NCI-H524 treated with DMSO at 0.1 percent for 48 hours (cell line): Measurements from ENCODE around the gene RCC2.
"Not testable (repeated sequence)": the region's sequence is repeated elsewhere in the genome, so short reads cannot be mapped to it uniquely, and the experiment has no call there.

Source experiments
- DNase-seq: peaks from one replicate; lab custom pipeline; 2025; lab: John Stamatoyannopoulos, UW

Gene RCC2

GRCh38 chr1:17416389-17416788 lies 23.1 kb downstream of the RCC2 start:
- no peak for DNase-seq

DNA sequence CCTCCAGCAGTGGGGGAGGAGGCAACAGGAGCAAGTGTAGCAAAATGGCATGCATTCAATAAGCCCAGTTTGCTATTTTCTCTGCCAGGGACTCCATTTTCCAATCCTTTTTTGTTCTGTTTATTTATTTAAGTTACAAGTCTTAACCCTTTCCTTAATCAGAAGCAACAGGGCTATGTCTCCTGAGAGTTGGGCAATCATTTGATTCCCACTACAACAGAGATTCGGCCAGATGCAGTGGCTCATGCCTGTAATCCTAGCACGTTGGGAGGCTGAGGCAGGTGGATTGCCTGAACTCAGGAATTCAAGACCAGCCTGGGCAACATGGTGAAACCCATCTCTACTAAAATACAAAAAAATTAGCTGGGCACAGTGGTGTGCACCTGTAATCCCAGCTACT lies 25.5 kb downstream of the RCC2 start:
- DNase-seq, result no peak

DNA sequence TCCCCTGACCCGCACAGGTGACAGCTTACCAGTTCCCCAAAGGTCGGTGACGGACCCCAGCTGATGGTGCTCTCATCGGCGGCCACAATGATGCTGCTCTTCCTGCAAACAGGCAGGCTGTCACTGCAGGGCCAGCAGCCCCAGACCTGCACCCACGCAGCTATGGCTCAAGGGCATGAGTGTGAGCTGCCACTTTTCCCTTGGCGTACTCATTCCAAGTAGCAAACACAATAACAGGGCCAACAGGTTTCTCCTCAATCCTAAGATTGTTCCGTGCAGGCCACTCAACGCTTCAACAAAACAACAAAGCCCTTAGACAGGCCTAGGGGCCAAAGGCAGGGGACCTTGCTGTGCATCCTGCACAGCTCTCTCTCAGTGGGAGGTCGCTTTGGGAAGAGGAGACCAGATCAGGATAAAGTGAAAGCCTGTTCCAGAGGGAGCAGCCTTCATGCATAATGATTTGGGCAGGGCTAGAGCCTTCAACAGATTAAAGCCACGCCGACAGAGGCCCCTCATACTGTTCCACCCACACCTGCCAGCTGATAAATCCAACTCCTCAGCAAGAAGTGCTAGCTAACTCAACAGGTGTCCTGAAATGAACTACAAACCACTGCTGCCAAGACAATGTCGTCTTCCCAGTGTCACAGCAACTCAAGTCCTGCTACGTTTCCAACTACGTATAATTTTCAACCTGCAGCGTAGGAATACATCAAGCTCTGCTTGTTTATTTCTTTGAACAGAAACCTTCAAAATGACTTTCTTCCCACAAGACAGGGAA lies 27.2 kb downstream of the RCC2 start:
- DNase-seq, result no peak

GRCh38 chr1:17409391-17409811 lies 30.1 kb downstream of the RCC2 start:
- DNase-seq, result no peak

DNA sequence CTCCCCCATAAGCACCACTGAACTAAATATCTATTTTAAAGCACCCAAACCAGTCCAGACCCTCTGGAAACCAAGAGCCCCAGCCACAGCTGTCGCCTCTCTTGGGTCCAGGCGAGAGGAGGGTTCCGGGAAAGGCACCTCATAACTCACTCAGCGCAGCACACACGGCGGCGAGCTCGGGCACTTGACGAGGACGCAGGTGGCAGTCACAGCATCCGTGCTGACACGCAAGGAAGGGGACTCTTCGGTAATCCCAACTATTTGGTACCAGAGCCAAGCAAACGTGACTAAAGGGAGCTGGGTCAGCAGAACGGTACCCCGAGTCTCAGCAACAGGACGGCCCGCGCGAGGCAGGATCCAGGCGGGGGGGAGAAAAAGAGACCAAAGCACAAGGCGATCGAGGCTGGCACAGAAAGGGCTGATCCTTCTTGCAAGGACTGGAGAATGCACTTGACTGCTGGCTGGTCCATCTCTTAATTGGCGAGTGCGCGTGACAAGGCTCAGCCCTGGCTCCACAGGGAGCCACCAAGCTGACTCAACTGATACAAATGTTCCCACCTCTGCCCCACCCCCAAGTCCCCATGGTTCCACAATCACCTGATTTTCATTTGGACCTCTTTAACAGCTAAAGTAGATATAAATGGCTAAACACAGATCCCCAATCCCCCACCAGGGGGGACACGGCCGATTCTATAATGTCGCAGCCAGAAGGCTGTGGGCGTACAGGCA lies 31.5 kb downstream of the RCC2 start:
- not testable (repeated sequence) for DNase-seq

- not testable (repeated sequence) for DNase-seq
Observed at GRCh38 chr1:17406760-17407475, 32.6 kb downstream of the RCC2 start.

DNA sequence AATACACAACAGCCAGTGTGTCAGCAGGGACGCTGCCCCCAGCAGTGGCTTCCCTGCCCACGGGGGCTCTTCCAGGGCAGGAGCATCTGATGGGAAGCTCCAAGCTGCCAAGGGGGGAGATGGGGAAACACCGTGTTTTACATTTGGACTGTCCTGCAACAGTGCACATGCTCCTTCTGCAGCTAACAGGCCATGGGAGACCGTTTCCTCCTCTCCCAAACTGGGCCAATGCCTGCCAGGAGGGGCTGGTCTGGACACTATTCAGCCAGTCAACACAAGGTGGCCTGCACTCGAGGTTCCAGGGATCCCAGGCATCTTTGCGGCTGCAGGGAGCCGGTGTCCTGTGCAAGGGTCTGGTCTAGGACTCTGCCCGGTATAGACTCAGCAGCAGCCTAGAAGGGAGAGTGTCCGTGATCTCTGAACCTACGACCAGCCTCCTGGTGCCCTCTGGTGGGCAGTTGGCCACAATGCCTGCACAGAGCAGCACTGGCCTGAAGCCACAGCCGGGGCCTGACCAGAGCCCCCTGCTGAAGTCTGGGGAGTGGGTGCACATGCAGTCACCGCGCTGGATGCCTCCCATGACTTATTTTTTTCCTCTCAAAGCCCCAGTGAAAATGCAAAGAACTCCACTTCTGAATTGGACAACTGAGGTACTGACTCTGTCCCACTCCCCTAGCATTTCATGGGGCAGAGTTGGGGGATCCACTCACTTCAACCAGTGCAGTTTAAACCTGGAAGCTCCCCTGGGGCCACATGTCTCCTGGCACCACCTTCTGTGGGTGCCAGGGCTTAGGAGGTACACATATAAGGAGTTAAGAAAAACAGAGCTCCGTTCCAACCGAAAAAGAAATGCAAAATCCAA lies 33.3 kb downstream of the RCC2 start:
- DNase-seq, result no peak

DNA sequence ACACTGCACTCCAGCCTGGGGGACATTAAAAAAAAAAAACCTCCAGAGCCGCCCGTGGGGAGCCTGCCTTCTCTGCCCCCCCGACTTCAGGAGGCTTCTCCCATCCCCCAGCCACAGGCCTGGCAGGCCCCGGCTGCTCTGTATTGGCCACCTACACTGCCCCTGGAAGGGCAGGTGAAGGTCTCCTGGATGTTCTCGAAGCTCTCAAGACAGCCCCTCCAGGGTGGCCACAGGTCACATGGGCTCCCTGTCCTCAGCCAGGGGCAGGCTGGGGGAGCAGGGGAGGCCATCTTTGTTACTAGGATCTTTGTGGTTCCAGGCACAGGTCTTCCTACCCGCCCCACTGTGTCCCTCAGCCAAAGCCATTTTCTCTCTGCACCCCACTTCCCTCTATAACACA lies 34.7 kb downstream of the RCC2 start:
- DNase-seq, result no peak

GRCh38 chr1:17404034-17404684 lies 35.3 kb downstream of the RCC2 start:
- no peak for DNase-seq

- no peak for DNase-seq
Observed at GRCh38 chr1:17403081-17403480, 36.4 kb downstream of the RCC2 start.

DNA sequence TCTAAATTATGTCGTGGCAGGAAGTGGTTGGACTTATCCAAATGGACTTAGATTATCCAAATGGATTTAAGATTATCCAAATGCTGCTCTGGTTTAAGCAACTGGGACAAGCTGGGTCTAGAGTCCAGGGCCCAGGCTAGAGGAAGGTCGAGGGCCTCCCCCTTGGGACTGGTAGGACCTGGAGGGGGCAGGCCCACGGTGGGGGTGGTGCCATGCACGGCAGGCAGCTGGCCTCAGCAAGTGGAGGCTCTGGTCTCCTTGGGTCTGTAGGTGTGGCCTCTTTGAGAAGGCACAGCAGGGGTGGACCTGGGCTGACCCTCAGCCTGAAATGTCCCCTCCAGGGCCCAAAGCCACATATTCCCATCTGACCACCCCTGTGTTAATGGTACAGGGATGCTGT lies 37.6 kb downstream of the RCC2 start:
- DNase-seq, result no peak

- no peak for DNase-seq
Observed at GRCh38 chr1:17400725-17401341, 38.6 kb downstream of the RCC2 start.

DNA sequence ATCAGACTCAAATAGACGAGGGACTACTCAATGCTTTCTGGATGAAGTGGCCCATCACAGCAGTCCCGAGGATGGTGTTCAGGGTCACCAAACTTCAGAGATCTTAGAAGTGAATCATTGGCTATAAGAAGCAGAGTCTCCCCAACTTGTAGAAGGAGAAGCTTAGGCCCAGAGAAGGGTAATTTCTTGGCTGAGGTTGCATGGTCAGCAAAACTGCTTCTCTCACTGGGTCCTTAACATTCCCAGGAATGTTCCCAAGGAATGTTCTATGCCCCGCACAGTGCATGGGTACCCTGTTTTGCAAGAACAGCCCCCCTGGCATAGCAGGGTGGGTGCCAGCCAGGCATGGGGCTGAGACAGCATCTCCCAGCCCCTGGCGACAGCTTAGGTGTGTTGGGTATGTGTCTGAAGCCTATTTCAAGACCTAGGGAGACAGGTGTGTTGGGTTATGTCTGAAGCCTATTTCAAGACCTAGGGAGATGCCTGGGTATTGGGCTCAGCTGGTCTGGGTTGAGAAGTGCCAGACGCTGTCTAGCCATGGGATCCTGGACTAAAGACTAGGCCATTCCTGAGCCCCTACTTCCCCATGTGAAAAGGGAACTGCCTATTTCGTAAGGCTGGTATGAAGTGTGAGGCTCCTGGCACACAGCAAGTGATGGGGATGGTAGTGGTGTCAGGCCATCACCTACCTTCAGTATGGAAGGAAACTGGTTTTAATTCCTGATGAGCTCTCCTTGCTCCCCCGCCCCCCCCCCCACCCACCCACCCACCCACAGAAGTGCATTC lies 41.4 kb downstream of the RCC2 start:
- no peak for DNase-seq

DNA sequence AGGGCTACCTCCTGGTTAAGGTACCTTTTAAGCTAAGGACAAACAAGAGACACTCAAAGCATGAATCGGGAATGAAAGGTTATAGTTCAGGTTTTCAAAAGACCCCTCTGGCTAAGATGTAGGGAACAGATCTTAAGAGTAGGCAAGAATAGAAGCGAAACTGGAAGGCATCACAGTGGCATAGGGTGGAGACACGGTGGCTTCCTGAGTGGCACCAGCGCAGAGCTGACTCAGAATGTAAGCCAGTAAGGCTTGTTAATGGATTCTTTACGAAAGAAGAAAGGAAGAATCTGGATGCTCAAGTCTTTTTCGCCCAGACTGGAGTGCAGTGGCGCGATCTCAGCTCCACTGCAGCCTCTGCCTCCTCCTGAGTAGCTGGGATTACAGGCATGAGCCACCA lies 46.2 kb downstream of the RCC2 start:
- DNase-seq, result no peak

GRCh38 chr1:17392199-17392740 lies 47.2 kb downstream of the RCC2 start:
- no peak for DNase-seq

DNA sequence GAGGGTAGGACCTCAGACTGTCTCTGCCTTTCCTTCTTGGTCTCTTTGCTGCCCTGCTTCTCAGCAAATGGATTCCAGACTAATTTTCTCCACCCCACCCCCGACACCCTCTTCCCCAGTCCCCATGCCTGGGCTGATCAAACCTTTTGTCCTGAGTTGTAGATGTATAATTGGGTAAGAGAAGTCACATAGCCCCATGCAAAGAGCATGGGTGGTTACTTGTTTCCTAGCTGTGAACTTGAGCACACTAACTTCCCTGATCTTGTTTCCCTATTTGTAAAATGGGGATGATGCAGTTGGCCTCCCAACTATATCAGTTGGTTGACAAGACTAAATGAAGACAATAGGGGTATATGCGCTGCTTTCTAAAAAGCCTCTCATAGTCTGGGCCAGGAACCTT lies 58.3 kb downstream of the RCC2 start:
- no peak for DNase-seq

- DNase-seq, result no peak
Observed at GRCh38 chr1:17377325-17377953, 62.0 kb downstream of the RCC2 start.

- no peak for DNase-seq
Observed at GRCh38 chr1:17375651-17376050, 63.8 kb downstream of the RCC2 start.

DNA sequence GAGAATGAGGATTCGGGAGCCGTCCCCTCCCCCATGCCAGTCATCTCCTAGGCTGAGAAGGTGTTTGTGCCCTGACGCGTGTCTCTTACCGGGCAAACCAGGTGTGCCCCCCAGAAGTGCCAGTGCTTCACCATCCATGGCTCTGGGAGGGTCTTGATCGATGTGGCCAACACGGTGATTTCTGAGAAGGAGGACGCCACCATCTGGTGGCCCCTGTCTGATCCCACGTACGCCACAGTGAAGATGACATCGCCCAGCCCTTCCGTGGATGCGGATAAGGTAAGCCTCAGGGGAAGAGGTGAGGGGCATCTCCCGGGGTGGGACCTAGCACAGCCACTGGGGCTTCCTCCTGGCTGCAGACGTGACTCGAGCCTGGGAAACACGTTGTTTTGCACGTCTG lies 66.5 kb downstream of the RCC2 start:
- DNase-seq, result no peak
